HG03095 (cell line): ENCODE results near the gene TATDN2.
"Not testable (repeated sequence)": the region's sequence is repeated elsewhere in the genome, so short reads cannot be mapped to it uniquely, and the experiment has no call there.

ENCODE experiments used
- ATAC-seq: cut with Tn5 transposase; IDR thresholded peaks from one replicate; pipeline ENCODE4 v1.9.1; 2021; ENCODE audit warnings: moderate library complexity; ENCODE audit not compliant: unreplicated experiment

The TATDN2 gene

GRCh38 chr3:10266936-10267335 is 18.7 kb downstream of the TATDN2 start:
- ATAC-seq, result not testable (repeated sequence)

DNA sequence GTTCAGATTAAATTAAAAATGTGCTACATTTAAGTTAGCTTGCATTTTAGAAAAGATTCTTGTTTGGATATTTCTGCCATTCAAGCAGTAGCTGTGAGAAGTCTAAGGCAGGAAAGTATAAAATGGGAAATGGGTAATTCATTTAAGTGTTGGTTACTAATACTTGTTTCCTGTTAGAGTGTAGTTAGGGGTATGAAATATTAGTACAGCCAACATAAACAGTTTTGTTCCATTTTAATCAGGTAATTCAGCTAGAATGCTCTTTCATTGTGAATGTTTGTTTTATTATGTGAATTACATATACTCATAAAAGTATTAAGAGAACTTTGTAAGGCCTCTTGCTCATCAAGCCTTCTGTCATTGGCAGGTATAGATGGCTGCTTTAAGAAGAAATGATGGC is 19.9 kb downstream of the TATDN2 start:
- ATAC-seq, result no peak

- no peak for ATAC-seq
Observed at GRCh38 chr3:10268930-10269329, 20.7 kb downstream of the TATDN2 start.

DNA sequence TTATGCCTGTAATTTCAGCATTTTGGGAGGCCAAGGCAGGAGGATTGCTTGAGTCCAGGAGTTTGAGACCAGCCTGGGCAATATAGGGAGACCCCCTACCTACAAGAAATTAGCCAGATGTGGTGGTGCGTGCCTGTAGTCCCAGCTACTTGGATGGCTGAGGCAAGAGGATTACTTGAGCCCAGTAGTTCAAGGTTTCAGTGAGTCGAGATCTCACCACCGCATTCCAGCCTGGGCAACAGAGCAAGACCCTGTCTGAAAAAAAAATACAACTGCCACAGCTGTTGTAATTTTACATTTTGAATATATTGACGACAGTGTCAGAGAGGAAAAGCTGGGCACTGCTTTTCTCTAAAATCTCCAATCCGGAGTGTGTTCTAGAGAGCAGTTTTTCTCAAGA is 21.2 kb downstream of the TATDN2 start:
- ATAC-seq, result no peak

- not testable (repeated sequence) for ATAC-seq
Observed at GRCh38 chr3:10272476-10272875, 24.2 kb downstream of the TATDN2 start.

DNA sequence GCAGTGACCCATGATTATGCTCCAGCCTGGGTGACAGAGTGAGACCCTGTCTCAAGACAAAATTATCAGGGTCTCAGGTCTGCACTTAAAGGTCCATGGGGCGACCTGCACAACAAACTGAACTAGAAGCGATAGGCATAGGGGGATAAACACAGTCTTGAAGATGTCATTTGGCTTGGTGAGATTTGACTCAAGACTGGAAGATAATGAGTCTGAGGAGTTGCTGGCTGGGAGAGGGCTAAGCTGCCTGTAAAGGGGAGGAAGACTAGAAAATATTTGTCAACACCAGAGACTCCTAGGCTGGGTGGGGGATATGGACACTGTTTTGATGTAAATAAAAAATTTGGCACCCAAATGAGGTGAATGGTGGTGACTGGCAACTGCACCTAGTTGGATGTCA is 24.7 kb downstream of the TATDN2 start:
- no peak for ATAC-seq

DNA sequence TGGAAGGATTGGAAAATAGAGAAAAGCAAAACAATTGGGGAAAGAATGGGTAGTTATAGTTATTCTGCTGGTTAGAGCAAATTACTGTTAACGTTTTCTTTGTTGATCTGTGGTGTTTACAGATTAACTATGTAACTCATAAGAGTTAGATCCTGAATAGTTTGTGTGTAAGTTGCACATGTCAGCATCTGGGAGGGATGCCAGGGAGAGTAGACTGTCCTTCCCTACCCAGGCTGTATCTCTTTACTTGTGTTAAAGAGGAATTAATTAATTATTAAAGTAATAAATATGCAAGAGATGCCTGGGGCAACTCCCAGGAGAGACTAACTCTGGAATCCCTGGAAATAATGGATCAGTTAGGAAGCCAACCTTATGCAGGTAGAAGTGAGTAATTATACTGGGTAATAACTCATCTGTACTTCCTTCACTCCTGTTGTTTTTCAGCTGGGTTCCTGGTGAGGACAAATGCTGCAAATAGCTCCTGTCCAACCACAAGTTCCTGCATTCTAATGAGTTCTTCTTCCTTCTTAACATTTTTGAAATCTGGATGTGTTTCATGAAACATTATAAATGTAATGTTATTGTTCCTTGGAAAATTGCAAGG is 25.5 kb downstream of the TATDN2 start:
- ATAC-seq, result no peak

GRCh38 chr3:10274601-10275000 is 26.3 kb downstream of the TATDN2 start:
- ATAC-seq, result no peak

- no peak for ATAC-seq
Observed at GRCh38 chr3:10277115-10277625, 28.9 kb downstream of the TATDN2 start.

GRCh38 chr3:10278501-10278900 is 30.2 kb downstream of the TATDN2 start:
- no peak for ATAC-seq

GRCh38 chr3:10279384-10280176 is 31.3 kb downstream of the TATDN2 start:
- no peak for ATAC-seq

GRCh38 chr3:10280177-10280529 is 31.9 kb downstream of the TATDN2 start:
- ATAC-seq, result no peak

DNA sequence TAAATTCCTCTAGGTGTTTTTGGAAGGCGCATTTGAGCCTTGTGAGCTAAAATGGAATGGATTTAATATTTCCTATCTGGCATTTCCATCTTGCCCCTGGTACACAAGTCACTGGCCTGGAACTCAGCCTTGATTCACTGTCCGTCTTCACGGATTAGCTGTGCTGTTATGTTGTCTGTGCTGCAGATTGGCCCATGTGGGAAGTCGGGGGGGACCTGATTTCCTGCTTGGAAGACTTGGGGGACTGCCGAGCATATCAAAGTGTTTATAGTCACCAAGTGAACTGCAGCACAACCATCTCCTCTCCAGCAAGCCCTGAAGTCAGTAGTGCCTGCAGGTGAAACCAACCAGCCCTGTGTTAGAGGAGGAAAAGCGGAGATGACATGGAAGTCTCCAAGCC is 32.3 kb downstream of the TATDN2 start:
- ATAC-seq, result no peak

DNA sequence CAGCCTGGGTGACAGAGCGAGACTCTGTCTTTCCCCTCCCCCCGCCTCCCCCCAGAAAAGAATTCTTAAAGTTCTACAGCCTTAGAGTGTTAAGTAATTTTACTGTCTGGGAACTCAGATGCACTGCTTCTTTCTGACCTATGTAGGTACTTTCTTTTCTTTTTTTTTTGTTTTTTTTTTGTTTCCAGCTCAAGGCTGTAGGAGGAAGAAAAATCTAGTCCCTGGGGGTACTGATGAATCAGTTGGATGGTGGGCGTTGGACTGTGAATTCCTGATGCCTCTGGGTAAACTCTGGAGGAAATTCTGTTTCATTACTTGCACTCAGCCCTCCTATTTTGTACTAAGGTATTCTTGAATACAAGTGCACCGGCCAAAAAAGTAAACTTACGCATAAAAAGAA is 33.7 kb downstream of the TATDN2 start:
- ATAC-seq, result no peak

DNA sequence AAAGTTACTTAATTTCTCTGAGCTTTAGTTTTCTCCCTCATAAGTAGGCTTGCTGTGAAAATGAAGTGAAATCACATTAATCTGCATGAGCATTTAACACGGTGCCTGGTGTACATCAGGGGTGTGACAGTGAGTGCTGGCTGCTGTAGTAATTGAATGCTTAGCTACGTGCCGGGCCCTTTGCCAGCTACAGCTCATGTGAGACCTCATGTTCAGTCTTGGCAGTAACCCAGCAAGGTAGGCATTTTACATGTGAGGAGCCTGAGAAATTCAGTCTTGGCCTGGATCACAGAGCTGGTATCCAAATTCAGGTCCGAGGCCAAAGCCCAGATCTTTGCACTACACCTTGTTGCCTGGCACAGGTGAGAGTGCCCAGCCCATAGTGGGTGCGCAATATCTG is 35.4 kb downstream of the TATDN2 start:
- ATAC-seq, result no peak

DNA sequence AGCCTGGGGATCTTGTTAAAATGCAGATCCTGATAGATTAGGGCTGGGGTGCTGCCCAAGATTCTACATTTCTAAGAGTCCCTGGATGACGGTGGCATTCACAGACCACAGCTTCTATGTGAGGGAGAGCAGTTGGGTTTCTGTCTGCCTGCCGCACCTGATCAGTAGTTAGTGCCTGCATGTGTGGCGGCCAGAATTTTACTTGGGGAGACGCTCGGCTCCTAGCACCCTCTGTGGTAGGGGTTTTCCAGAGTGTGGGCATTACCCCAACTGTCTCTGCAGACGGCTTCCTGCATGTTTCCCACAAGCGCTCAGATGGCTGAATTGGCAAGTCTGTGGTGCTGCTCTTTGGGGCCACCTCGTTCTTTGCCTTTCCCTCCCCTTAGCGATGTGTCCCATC is 36.2 kb downstream of the TATDN2 start:
- ATAC-seq, result no peak

DNA sequence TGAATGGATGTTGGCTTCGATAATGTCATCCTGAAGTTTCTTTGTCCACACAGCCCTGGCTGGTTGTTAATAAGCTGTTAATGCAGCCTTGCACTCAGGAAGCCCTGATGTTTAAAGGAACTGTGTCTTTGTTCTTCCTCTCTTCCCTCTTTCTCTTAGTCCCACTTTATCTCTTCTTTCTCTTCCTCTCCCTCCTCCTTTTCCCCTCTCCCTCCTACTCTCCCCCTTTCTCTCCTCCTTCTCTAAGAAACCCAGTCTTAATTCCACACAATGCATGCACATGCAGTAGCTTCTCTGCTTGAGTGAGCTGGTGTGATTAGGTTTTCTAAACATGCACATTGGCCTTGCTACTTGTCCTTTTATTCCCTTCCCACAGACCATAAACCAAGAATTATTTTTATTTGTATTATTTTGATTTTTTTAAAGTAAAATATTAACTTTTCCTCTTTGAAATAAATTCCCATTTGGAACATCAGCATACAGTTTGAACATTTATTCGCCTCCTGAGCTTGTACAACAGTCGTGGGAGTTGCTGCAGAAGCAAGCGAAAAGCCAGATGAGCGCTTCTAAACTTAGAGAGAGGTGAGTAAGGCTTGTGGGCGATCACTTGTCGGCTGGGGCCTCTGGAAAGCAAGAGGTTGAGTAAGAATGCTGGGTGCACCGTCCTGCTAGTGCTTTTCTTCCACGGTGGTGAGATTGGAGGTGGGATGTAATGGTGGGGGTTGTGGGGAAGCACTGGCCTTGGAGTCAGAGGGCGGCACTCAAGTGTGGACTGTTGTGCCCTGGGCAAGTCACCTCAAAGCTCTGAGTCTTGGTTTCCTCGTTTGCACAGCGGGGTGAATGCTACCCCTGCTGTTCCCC is 37.2 kb downstream of the TATDN2 start:
- no peak for ATAC-seq

- ATAC-seq, result no peak
Observed at GRCh38 chr3:10286133-10286524, 37.9 kb downstream of the TATDN2 start.

DNA sequence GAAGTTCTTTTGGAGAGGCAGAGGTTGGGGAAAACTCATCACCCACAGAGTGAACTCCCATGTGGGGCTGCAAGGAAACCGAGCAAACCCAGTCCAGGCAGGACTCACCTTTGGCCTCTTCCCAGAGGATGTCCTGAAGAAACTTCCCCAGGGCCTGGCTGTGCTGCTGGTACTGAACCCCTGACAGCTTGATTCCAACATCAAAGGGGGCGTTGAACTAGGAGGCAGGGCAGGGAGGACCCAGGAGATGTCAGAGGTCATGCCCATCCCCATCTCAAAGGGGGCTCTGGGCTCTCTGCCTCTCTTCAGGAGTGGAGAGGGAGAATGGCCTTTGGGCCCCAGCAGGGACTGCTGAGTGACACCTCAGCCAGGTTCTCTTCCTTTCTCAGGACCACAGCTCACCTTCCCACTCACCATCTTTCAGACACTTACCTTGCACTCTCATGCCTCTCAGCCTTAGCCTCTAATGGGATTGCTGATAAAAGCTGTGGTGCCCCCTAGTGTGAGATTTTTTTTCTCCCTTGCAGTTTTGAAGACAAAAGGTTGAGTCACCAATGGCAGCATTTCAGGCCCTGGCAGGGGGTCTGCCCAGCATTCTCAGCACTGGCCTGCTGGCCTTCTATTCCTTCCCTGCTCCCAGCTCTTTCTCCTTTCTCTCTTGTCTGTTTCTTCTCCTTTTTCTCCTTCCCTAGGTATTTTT is 38.5 kb downstream of the TATDN2 start:
- ATAC-seq, result no peak

DNA sequence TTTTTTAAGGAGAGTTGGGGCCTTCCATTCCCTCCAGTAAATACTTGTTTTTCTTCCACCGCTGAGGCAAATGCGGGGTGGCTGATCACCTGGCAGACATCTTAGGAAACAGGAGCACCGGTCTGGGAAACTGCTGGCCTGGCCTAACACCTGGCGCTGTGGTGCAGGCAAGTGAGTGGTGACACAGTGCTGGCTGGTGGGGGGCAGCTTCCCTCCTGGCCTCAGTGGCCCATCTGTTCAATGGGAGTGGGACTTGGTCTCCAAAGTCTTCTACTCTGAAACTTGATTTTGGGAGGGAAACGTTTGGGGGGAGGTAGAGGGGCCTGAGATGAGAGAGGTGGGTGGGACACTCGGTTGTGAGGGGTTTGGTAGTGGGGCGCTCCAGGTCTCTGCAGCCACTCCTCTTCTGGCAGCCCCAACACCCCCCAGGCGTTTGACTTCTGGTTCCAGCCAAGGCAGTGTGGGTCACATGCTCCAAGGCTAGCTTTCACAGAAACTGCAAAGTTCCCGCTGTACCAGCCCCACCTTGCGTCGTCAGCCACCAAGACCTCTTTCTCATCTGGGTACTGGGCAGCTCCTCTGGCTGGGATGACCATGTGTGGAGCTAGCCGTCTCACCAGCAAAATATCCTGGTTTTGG is 39.8 kb downstream of the TATDN2 start:
- no peak for ATAC-seq

GRCh38 chr3:10288575-10288960 is 40.3 kb downstream of the TATDN2 start:
- no peak for ATAC-seq
